HEK293 (cell line): ENCODE results near the gene ADK.

Experiments
- ATF2 ChIP-seq: fragments of 450-650 bp; formaldehyde crosslinking; IDR thresholded peaks from 2 replicates; pipeline ENCODE4 v1.5.1; 2016; ENCODE audit warnings: missing biosample characterization, missing genetic modification characterization, low read depth
- EGR2 ChIP-seq: fragments of 450-650 bp; formaldehyde crosslinking; IDR thresholded peaks from 2 replicates; pipeline ENCODE4 v1.5.1; 2016; ENCODE audit warnings: low read depth, missing biosample characterization, missing genetic modification characterization
- KLF16 ChIP-seq: fragments of 450-650 bp; formaldehyde crosslinking; IDR thresholded peaks from 2 replicates; pipeline ENCODE4 v1.5.1; 2017; ENCODE audit warnings: missing biosample characterization, missing genetic modification characterization
- KLF17 ChIP-seq: fragments of 450-650 bp; formaldehyde crosslinking; IDR thresholded peaks from 2 replicates; pipeline ENCODE4 v1.5.1; 2016; ENCODE audit warnings: missing biosample characterization, missing genetic modification characterization
- KLF7 ChIP-seq: fragments of 450-650 bp; formaldehyde crosslinking; IDR thresholded peaks from 2 replicates; pipeline ENCODE4 v1.5.1; 2016; ENCODE audit warnings: missing biosample characterization, missing genetic modification characterization, borderline replicate concordance
- MEIS1 ChIP-seq: sonication (generic); formaldehyde crosslinking; IDR thresholded peaks from 2 replicates; pipeline ENCODE4 v1.8.1; 2022; ENCODE audit warnings: missing genetic modification reagents, mild to moderate bottlenecking, borderline replicate concordance
- MYNN ChIP-seq: fragments of 450-650 bp; formaldehyde crosslinking; IDR thresholded peaks from 2 replicates; pipeline ENCODE4 v1.5.1; 2016; ENCODE audit warnings: missing biosample characterization, missing genetic modification characterization, borderline replicate concordance
- RBAK ChIP-seq: fragments of 450-650 bp; formaldehyde crosslinking; IDR thresholded peaks from 2 replicates; pipeline ENCODE4 v1.5.1; 2016; ENCODE audit warnings: missing biosample characterization, missing genetic modification characterization
- SCRT1 ChIP-seq: fragments of 450-650 bp; formaldehyde crosslinking; IDR thresholded peaks from 2 replicates; pipeline ENCODE4 v1.5.1; 2016; ENCODE audit warnings: missing biosample characterization, missing genetic modification characterization, borderline replicate concordance
- SETDB1 ChIP-seq: IDR thresholded peaks from one replicate; pipeline ENCODE4 v1.6.1; 2017; ENCODE audit warnings: mild to moderate bottlenecking, low read length, moderate library complexity, mixed read lengths; ENCODE audit not compliant: insufficient read length
- ZBTB10 ChIP-seq: fragments of 450-650 bp; formaldehyde crosslinking; IDR thresholded peaks from 2 replicates; pipeline ENCODE4 v1.5.1; 2016; ENCODE audit warnings: missing biosample characterization, missing genetic modification characterization
- ZBTB11 ChIP-seq: fragments of 450-650 bp; formaldehyde crosslinking; conservative IDR thresholded peaks from 2 replicates; pipeline ENCODE4 v1.5.1; 2016; ENCODE audit warnings: low read depth, missing biosample characterization, missing genetic modification characterization
- ZBTB17 ChIP-seq: fragments of 450-650 bp; formaldehyde crosslinking; IDR thresholded peaks from 2 replicates; pipeline ENCODE4 v1.5.1; 2016; ENCODE audit warnings: missing biosample characterization, missing genetic modification characterization
- ZBTB48 ChIP-seq: fragments of 450-650 bp; formaldehyde crosslinking; IDR thresholded peaks from 2 replicates; pipeline ENCODE4 v1.5.1; 2016; ENCODE audit warnings: missing biosample characterization, missing genetic modification characterization
- ZNF121 ChIP-seq: fragments of 450-650 bp; formaldehyde crosslinking; IDR thresholded peaks from 2 replicates; pipeline ENCODE4 v1.5.1; 2016; ENCODE audit warnings: missing biosample characterization, missing genetic modification characterization
- ZNF133 ChIP-seq: fragments of 450-650 bp; formaldehyde crosslinking; IDR thresholded peaks from 2 replicates; pipeline ENCODE4 v1.5.1; 2016; ENCODE audit warnings: missing biosample characterization, missing genetic modification characterization
- ZNF138 ChIP-seq: fragments of 450-650 bp; formaldehyde crosslinking; IDR thresholded peaks from 2 replicates; pipeline ENCODE4 v1.5.1; 2016; ENCODE audit warnings: missing biosample characterization, missing genetic modification characterization, borderline replicate concordance
- ZNF184 ChIP-seq: fragments of 450-650 bp; IDR thresholded peaks from 2 replicates; pipeline ENCODE4 v1.5.1; 2018; ENCODE audit warnings: missing biosample characterization, mild to moderate bottlenecking, missing genetic modification characterization
- ZNF202 ChIP-seq: fragments of 450-650 bp; formaldehyde crosslinking; IDR thresholded peaks from 2 replicates; pipeline ENCODE4 v1.5.1; 2016; ENCODE audit warnings: missing biosample characterization, missing genetic modification characterization, borderline replicate concordance
- ZNF23 ChIP-seq: fragments of 450-650 bp; formaldehyde crosslinking; IDR thresholded peaks from 2 replicates; pipeline ENCODE4 v1.5.1; 2016; ENCODE audit warnings: missing biosample characterization, missing genetic modification characterization, borderline replicate concordance
- ZNF248 ChIP-seq: fragments of 450-650 bp; formaldehyde crosslinking; IDR thresholded peaks from 2 replicates; pipeline ENCODE4 v1.5.1; 2017; ENCODE audit warnings: missing biosample characterization, missing genetic modification characterization
- ZNF26 ChIP-seq: fragments of 450-650 bp; formaldehyde crosslinking; IDR thresholded peaks from 2 replicates; pipeline ENCODE4 v1.5.1; 2016; ENCODE audit warnings: missing biosample characterization, missing genetic modification characterization
- ZNF292 ChIP-seq: fragments of 450-650 bp; formaldehyde crosslinking; IDR thresholded peaks from 2 replicates; pipeline ENCODE4 v1.5.1; 2016; ENCODE audit warnings: low read depth, missing biosample characterization, missing genetic modification characterization, borderline replicate concordance
- ZNF335 ChIP-seq: fragments of 450-650 bp; formaldehyde crosslinking; conservative IDR thresholded peaks from 2 replicates; pipeline ENCODE4 v1.5.1; 2016; ENCODE audit warnings: missing biosample characterization, missing genetic modification characterization
- ZNF501 ChIP-seq: fragments of 450-650 bp; formaldehyde crosslinking; IDR thresholded peaks from 2 replicates; pipeline ENCODE4 v1.5.1; 2016; ENCODE audit warnings: missing biosample characterization, missing genetic modification characterization
- ZNF529 ChIP-seq: fragments of 450-650 bp; formaldehyde crosslinking; IDR thresholded peaks from 2 replicates; pipeline ENCODE4 v1.5.1; 2017; ENCODE audit warnings: missing genetic modification characterization, missing biosample characterization; ENCODE audit not compliant: insufficient replicate concordance
- ZNF571 ChIP-seq: fragments of 450-650 bp; formaldehyde crosslinking; IDR thresholded peaks from 2 replicates; pipeline ENCODE4 v1.5.0; 2017; ENCODE audit warnings: missing biosample characterization, missing genetic modification characterization
- ZNF596 ChIP-seq: fragments of 450-650 bp; IDR thresholded peaks from 2 replicates; pipeline ENCODE4 v1.5.0; 2018; ENCODE audit warnings: missing biosample characterization, mild to moderate bottlenecking, missing genetic modification characterization, moderate library complexity
- ZNF658 ChIP-seq: fragments of 450-650 bp; formaldehyde crosslinking; IDR thresholded peaks from 2 replicates; pipeline ENCODE4; 2016; ENCODE audit warnings: missing biosample characterization, missing genetic modification characterization
- ZSCAN30 ChIP-seq: fragments of 450-650 bp; IDR thresholded peaks from 2 replicates; pipeline ENCODE4 v1.5.1; 2018; ENCODE audit warnings: missing biosample characterization, mild to moderate bottlenecking, missing genetic modification characterization, moderate library complexity

ADK gene

GRCh38 chr10:74176380-74177139 lies 25.5 kb downstream of the ADK start (continued):
- TF ChIP-seq ZNF596 (tag by site-specific recombination) (no peak), ZNF202 (tag by site-specific recombination) (no peak), KLF17 (tag by site-specific recombination) (peak; percentile 90), ZNF23 (tag by site-specific recombination) (no peak), ZNF184 (tag by site-specific recombination) (no peak; the same call in 1 of the 2 replicates), ZNF571 (tag by site-specific recombination) (no peak), KLF16 (tag by site-specific recombination) (no peak; the same call in none of the 2 replicates), ZNF138 (tag by site-specific recombination) (no peak), MYNN (no peak), MEIS1 (CRISPR knock-in tag) (no peak), ZNF133 (tag by site-specific recombination) (no peak), ZNF292 (tag by site-specific recombination) (no peak), ZSCAN30 (tag by site-specific recombination) (peak; percentile 17; the same call in 1 of the 2 replicates), EGR2 (peak; percentile 25; the same call in 1 of the 2 replicates), ZBTB17 (tag by site-specific recombination) (peak; percentile 93), SCRT1 (tag by site-specific recombination) (peak; percentile 6; the same call in 1 of the 2 replicates), ZNF501 (tag by site-specific recombination) (peak; percentile 97), ZNF335 (tag by site-specific recombination) (peak; percentile 87), KLF7 (peak; percentile 65), ZBTB10 (tag by site-specific recombination) (peak; percentile 96), ZNF658 (no peak), ZBTB48 (tag by site-specific recombination) (peak; percentile 83), ZNF26 (tag by site-specific recombination) (no peak), ZNF248 (no peak), SETDB1 (no peak), ATF2 (tag by site-specific recombination) (peak; percentile 97), ZBTB11 (tag by site-specific recombination) (peak; percentile 86), ZNF529 (no peak), ZNF121 (no peak), RBAK (tag by site-specific recombination) (no peak)
